Activated T-cell treated with anti-CD3 and anti-CD28 coated beads for 1 hour (primary cell): ENCODE data around the gene GLRX3.
"Not testable (repeated sequence)": the region's sequence is repeated elsewhere in the genome, so short reads cannot be mapped to it uniquely, and the experiment has no call there.

ENCODE experiments used
- DNase-seq: peaks from one replicate; pipeline ENCODE4 v3.0.0-alpha.2; 2020; ENCODE audit warnings: low read depth

The GLRX3 gene

DNA sequence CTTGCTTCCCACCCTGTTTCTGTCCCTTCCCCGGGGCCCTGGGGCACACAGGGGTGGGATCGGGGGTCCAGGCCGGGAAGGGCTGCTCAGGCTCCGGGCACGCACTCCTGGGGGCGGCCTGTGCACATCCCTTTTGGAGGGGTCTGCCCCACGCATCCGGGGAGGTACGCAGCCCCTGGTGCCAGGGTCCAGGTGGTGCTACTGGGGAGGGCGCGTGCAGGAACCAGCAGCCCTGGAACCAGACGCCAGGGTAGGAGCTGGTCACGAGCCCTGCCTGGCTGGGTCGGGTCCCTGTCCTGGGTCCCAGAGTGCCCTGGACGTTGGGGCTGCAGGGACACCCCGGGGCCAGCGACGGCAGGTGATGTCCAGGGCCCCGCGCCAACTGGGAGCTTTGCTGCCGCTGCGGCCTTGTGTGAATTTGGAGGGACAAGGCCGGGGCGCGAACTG, 53.4 kb downstream of the GLRX3 start:
- no peak for DNase-seq

DNA sequence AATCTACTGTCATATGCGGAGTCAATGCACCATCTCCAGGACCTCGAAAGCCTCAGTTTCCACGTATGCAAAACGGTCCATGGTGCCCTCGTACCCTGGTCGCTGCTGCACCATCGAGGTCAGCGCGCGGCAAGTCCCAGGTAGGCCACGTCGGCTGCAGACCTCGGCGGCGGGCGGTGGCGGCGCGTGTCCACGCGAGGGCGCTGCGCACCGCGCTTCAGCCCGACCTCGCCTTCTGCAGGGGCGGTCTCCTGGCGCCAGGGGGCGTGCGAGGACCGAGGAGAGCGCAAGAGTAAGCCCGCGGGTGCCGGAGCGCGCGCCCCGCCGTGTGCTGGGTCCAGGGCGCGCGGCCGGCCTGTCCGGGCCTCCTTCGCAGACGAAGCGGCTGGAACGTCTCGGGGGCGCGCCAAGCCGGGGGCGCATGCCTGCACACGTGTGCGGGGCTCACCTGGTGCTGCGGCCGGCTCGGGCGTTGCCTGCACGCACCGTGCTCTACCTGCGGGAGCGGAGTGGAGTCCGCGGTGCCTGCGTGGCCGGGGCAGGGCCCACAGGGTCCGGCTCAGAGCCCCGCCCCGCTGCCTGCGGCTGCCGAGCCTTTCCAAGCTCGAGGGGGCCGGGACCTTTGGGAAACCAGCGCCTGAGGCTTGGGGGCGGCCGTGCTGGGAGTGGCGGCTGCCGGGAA, 54.0 kb downstream of the GLRX3 start:
- DNase-seq = peak; percentile 91

DNA sequence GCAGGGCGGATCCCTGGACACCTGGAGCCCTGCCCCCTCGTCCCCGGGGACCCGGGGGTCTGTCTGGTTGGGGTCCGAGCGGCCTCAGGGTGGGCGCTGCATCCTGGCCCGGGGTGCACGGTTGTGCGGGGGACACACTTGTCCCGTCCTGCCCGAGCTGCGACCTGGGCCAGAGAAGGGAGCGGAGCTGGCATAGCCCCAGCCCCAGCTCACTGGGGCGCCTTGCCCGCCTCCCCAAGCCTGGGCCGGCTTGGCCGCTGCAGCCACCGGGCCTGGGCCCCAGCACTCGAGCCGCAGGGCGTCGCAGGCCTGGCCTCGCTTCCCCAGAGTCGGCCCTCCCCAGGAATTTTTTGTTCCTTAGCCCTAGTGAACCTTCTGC, 54.5 kb downstream of the GLRX3 start:
- no peak for DNase-seq

DNA sequence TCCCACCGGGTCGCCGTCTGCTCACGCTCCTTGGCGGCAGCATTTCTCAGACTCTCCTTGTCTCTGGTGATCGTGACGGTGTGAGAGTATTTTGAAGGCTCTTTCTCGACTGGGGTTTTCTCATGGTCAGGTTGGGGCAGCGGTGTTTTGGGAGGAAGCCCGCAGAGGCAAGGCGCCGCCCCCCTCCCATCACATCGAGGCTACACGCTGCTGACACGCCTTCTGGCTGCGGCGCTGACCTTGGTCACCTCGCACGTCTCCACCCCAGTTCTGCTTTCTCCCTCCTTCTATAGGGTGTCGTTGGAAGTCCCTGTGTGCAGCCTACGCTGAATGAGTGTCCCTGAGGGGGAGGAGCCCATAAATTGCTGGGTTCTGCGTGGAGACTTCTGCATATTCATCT, 55.2 kb downstream of the GLRX3 start:
- DNase-seq = no peak

DNA sequence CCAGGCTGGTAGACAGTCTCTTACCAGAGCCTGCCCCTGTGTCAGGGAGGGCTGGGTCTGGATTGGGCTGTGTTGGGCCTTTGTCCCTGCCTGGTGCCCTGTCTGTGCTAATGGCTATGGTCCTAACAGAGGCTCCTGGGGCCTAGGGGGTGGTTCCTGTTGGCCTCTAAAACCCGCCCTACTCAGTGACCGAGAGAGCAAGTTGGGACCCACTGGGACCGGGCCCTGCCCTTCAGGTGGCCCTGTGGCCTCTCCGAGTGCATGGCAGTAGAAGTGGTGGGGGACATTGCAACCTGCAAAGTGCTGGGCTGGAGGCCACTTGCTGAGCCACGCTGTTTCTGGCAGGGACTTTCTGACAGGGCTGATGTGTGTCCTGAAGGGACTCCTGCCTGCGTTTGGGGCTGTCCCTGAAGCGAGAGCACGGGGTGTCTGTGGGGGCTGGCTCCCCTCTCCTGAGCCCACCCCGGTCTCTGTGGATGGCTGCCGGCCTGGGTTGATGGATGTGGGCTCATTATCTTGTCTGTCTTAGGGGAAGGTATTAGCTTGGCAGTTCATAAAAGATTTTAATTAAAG, 56.2 kb downstream of the GLRX3 start:
- no peak for DNase-seq

DNA sequence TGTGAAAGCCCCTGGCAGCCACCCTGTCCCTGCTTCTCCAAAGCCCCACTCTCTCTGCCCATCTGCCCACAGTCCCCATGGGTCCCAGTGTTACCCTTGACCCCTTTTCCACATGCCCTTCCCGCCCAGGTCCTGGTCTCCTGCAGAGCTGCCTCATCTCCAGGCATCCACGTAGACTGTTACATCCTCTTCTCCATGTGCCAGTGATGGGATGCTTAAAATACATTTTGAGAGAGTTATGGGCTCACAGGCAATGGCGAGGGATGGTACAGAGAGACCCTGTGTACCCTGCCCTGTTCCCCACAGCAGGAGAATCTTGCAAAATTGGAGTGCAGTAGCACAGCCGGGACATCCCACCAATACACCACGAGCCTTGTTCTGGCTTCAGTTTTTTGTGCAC, 56.8 kb downstream of the GLRX3 start:
- no peak for DNase-seq

DNA sequence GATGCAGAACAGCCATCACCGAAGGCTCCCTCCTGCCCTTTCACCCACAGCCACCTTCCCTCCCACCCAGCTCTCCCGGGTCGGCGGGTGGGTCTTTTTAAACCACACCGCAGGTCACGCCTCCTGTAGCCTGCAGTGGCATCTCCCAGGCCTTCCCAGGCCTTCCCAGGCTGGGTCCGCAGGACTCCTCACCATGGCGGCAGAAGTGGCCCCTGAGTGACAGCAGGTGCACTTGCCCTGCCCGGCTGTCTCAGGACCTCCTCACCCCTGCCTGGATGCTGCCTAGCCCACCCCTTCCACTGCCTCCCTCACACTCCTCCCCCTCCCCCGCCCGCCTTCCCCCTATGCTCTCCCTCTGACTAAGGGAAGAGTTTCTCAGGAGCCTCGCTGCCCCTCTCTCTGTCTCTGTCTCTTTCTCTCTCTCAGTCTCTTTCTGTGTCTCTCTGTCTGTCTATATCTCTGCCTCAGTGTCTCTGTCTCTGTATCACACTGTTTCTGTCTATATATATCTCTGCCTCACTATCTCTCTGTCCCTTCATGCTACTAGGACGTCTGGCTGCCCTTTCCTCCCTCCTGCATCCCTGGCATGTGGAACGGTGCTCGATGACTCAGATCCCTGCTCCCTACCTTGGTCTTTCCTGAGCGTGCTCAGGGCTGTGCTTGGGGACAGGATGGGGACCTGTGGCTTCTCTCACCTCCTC, 57.5 kb downstream of the GLRX3 start:
- DNase-seq = no peak

DNA sequence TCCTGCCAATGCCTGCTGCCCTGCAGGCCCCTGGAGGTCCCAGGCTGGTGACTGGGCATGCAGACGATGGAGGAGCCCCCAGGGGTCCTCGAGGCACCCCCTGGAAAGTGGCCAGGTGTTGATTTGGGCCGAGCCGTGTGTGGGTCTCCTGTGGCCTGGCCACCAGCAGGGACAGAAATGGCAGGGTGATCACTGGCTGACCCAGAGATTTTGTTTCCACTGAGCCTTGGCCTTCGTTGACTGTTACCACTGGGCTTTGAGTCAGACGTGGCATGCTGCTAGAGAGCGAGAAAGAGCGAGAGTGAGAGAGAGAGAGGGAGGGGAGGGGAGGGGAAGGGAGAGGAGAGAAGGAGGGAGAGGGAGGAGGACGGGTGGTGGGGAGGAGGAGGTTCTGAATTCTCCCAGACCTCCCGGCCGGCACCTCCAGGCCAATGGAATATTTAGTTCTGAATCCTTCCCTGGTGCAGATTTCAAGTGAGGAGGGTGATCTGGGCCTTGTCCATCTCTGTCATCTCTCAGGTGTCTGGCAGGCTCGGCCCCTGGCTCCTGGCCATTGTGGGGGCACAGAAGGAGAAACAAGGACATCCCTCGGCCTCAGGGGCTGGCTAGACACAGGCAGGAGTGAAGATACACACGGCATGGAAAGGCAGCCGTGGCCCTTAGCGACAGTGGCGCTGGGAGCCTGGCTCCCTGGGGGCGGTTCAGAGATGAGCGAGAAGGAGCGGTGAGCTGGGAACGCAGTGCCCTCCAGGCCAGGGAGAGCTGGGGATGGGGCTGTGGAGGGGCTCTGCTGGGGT, 58.2 kb downstream of the GLRX3 start:
- DNase-seq = no peak

DNA sequence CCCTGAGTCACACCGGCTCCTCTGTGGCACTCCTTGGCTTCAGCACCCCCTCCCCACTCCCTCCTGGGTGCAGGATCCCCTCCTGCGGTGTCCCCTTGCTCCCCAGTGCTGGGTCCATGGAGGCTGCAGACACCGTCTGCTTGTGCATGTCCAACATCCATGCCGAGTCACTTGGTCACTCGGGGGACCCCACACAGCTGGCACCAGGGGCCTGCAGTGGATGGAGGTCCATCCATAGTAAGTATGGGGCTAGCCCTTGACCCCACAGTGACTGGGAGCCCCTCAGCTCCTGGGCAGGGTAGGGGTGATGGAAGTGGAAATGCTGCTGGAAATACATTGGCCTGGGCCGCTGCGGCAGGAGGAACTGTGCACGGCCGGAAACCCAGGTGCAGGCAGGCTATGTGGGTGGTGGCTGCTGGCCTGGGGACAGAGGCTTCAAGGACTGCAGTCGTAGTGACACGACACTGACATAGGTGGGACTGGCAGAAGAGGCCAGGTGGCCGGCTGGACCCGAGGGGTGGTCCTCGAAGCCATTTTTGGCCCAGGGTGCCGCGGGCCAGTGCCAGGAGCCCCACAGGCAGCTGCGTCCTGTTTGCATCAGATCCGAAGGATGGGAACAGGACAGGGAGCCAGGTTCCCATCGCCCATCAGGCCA, 58.9 kb downstream of the GLRX3 start:
- no peak for DNase-seq

DNA sequence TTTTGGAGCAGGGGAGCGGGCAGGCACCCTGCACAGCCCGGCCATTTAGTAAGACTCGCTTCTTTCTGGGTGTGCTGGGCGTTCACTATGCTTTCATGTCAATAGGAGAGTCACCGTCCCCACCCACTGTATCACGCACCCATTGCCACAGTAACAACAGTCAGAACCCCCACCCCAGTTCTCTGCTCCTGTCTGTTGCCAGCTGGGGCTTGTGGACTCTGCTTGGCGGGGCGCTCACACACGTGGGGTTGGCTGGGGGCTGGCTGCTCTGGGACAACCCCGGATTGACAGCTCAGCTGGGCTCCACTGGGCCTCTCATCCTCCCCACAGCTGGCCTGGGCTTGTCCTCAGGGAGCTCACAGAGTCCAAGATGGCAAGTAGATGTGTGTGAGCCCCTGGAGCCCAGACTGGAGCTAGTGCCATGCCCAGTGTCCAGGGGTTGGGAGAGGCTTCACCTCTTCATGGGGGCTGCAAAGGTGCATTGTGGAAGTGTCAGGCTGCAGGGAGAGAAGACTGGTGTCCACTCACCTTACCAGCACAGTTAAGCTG, 59.6 kb downstream of the GLRX3 start:
- DNase-seq = no peak

DNA sequence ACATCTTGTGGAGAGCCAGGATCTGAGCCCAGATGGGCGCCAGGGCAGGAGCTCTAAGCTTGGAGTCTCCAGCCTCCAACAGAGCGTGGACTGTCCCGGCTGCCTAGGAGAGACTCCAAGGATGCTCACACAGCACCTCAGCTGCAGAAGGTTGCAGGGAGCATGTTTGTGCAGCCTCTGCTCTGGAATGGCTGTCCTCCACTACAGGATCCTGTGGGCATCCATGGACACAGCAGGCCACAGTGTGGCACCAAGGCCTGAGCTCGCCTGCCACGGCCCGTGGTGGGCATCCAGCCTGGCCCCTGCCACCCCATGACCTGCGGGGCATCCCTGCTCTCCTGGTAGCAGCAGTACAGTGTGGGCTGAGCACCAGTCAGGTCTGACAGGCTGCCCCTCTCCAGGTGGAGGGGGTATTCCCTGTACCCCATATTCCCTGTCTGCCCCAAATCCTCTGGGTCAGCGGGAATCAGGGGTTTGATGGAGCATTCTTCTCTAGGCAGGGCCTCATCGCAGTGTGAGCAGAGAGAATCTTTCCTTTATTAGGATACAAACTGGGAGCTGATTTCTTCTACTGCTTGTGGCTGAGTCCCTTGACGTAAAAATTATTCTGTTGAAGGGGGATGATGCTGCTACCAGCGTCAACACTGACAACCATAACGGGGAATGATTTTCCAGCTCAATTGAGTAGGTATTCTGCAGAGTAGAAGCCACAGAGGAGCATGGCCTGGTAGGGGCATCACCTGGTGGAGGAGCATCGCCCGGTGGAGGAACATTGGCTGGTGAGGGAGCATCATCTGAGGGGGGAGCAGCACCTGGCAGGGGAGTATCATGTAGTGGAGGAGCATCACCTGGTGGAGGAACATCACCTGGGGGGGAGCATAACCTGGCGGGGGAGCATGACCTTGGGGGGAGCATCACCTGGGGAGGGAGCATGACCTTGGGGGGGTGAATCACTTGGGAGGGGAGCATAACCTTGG, 60.6 kb downstream of the GLRX3 start:
- no peak for DNase-seq

DNA sequence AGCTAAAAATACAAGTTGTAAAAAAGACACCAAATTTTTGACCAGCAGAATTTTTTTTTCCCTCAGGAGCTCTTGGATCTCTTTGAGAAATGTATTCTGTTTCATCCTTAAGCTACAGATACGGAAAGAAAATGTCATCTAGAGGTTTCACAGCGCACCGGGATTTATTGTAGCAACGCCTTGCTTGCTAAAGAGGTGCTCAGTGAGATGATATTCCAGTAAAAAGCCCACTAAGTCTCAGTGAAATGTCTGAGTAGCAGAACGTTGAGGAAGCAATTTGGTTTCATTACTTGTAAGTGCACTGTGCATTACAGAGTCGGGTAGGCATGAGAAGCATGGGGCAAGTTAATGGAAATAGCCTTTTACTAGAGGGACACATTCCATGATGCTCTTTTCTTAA, 62.5 kb downstream of the GLRX3 start:
- DNase-seq = no peak

DNA sequence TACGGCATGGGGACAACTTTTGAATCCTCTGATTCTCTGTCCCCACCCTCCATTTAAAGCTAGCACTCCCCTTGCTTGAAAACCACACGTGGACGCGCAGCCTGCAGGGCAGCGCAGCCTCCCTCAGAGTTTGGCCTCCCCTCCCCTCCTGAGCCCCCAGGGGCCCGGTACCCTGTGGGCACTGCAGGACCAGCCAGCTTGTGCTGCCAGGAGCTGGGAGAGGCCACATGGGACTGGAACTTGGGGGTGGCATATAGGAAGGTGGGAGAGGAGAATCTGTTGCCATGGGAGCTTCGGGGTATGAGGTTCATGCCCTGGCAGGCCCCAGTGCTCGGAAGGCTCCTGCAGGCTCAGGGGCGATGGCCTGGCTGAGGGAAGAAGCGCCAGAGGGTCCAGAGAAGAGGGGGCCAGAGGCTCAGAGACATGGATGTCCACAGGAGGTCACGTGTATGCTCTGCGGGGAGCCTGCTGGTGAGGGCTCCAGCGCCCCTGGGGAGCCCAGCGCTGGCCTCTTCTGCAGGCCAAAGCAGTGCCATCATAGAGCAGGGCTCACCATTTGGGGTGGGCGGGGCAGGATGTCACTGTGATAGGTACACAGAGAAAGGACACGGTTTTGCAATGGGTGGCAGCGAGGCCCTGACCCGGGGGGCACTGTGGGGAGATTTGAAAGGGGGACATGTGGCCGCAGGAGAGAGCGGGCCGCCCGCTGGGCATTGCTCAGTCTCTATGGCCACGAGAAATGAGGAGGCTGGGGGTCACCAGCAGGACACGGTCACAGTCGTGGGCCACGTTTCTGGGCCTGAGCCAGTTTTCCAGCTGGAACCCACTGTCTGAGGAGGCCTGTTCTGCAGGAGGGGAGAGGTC, 64.2 kb downstream of the GLRX3 start:
- DNase-seq = no peak

DNA sequence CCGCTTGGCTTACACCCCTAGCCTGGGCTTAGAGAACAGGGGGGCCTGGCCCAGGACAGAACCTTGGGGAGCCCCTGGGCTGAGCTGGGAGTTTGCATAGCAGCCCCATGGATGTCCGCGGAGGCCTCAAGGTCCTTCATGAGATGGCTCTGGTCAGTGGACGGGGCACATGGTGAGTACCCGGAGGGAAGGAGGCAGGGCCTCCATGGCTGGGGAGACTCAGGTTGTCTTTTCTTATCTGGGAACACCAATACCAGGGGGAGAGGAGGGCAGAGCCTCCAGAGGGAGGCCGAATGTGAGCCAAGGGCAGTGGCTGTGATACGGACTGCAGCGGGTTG, 64.8 kb downstream of the GLRX3 start:
- DNase-seq = no peak

DNA sequence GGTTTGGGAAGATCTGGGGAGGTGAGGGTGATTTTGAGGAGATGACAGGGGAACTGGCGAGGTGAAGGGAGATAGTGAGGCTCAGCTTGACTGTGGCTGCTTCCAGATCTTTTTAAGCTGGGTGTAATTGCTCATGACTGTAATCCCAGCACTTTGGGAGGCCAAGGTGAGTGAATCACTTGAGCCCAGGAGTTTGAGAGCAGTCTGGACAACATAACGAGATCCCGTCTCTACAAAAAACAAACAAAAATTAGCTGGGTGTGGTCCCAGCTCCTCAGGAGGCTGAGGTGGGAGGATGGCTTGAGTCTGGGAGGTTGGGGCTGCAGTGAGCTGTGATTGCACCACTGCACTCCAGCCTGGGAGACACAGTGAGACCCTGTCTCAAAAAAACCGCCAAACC, 66.0 kb downstream of the GLRX3 start:
- not testable (repeated sequence) for DNase-seq

DNA sequence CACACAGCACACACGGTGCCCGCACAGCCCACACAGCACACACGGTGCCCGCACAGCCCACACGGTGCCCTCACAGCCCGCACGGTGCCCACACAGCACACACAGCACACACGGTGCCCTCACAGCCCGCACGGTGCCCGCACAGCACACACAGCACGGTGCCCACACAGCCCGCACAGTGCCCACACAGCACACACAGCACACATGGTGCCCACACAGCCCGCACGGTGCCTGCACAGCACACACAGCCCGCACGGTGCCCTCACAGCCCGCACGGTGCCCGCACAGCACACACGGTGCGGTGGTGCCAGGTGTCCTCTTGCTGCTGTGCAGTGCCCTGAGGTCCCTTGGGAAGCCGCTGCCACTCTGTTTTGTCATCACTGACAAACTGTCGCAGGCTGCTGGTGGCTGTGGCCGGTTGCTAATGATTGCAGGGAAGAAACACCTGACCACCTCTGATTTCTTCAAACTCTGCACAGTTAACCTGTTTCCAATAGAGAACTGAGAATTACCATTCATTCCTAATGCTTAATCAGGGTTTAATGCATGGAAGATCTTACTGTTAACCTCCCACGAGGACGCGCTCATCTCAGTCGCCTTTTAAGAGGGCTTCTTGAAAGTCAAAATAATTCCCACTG, 66.9 kb downstream of the GLRX3 start:
- DNase-seq = no peak

DNA sequence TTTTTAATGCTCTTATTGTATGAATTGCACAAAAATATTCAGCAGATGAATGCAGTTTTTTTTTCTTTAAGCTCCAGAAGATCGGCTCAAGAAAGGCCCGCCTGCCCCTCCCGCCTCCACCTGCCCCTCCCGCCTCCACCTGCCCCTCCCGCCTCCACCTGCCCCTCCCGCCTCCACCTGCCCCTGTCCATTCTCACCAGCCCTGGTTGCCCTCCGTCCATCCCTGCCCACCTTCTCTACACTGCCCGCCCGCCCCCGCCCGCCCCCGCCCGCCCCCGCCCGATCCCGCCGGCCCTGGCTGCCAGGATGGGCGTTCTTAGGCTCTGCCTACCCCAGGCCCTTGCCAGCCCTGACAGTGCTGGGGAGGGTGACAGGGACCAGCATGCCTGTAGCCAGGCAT, 67.4 kb downstream of the GLRX3 start:
- DNase-seq = no peak

DNA sequence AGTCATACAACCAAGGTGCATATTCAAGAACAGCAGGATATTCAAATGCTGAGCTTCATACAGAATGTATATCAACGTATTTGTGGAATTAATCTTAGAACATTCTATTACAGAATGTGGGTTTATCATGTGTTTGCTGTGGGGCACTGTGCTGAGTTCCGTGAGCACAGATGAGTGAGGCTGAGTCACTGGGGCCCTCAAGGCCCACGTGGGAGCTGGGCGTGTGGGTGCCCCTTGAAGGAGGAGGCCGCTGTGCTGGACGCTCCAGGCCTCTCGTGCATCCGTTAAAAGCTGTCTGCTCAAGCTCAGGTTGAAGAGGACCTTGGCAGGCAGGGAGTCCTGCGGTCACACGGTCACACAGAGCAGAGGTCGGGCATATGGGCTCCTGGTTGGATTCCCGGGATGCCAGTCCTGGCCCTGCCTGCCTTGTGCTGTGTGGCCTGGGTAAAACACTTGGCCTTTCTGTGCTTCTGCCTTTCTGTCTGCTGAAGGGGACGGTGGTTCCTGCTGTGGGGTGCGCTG, 70.1 kb downstream of the GLRX3 start:
- DNase-seq = no peak

DNA sequence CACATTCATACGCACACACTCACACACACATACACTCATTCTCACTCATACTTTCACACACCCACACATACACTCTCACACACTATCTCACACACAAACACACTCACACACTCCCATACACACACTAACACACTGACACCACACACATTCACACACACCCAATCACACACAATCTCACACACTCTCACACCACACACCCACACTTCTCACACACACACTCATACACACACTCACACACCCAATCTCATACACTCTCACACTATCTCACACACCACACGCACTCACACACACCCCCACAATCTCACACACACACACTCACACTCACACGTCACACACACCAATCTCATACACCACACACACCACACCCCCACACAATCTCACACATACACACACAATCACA, 71.0 kb downstream of the GLRX3 start:
- no peak for DNase-seq
